Stimulated activated CD4-positive, alpha-beta T cell treated with anti-CD3 and anti-CD28 coated beads, Interleukin-1b, Interleukin-23, amount 100 ng/mL, for 48 hours (primary cell): Measurements from ENCODE around the gene ABCC8.

Experiments used
- DNase-seq: peaks from one replicate; pipeline ENCODE4 v3.0.0-alpha.2; 2020

ABCC8 gene

GRCh38 chr11:17504330-17505107, 27.9 kb upstream of the ABCC8 start:
- peak; percentile 71 for DNase-seq

- no peak for DNase-seq
These were observed 26.0 kb upstream of the ABCC8 start for GRCh38 chr11:17502630-17503029.

- no peak for DNase-seq
These were observed 24.0 kb upstream of the ABCC8 start for GRCh38 chr11:17500673-17501072.

GRCh38 chr11:17498475-17498874, 21.8 kb upstream of the ABCC8 start:
- DNase-seq = no peak

- no peak for DNase-seq
These were observed 21.4 kb upstream of the ABCC8 start for GRCh38 chr11:17498058-17498457.

GRCh38 chr11:17496406-17496805, 19.8 kb upstream of the ABCC8 start:
- DNase-seq = no peak

- no peak for DNase-seq
These were observed 17.4 kb upstream of the ABCC8 start for GRCh38 chr11:17494019-17494418.

GRCh38 chr11:17490938-17491337, 14.3 kb upstream of the ABCC8 start:
- no peak for DNase-seq

GRCh38 chr11:17490232-17490631, 13.6 kb upstream of the ABCC8 start:
- no peak for DNase-seq

GRCh38 chr11:17489751-17490150, 13.1 kb upstream of the ABCC8 start:
- DNase-seq = no peak

GRCh38 chr11:17488563-17488962, 11.9 kb upstream of the ABCC8 start:
- DNase-seq = no peak

GRCh38 chr11:17486646-17487045, 10.0 kb upstream of the ABCC8 start:
- DNase-seq = no peak

GRCh38 chr11:17483505-17483904, 6.9 kb upstream of the ABCC8 start:
- no peak for DNase-seq

GRCh38 chr11:17481905-17482304, 5.3 kb upstream of the ABCC8 start:
- DNase-seq = no peak

- DNase-seq = no peak
These were observed 2.9 kb upstream of the ABCC8 start for GRCh38 chr11:17479284-17480214.

GRCh38 chr11:17478070-17478469, 1.4 kb upstream of the ABCC8 start:
- no peak for DNase-seq

GRCh38 chr11:17477361-17477760, 716 bp upstream of the ABCC8 start:
- DNase-seq = no peak

GRCh38 chr11:17477084-17477333, 364 bp upstream of the ABCC8 start:
- no peak for DNase-seq

- DNase-seq = no peak
These were observed 854 bp downstream of the ABCC8 start for GRCh38 chr11:17475666-17476316.

- no peak for DNase-seq
These were observed 3.4 kb downstream of the ABCC8 start for GRCh38 chr11:17473071-17473744.

- no peak for DNase-seq
These were observed 4.2 kb downstream of the ABCC8 start for GRCh38 chr11:17472467-17472866.

GRCh38 chr11:17471501-17471900, 5.1 kb downstream of the ABCC8 start:
- no peak for DNase-seq

GRCh38 chr11:17469998-17470397, 6.6 kb downstream of the ABCC8 start:
- no peak for DNase-seq
